Activated CD4-positive, alpha-beta T cell treated with anti-CD3 and anti-CD28 coated beads, Interleukin-2, amount 10 ng/mL, durations not matched to agents 7 days and 5 days (primary cell): Measurements from ENCODE around the gene NEAT1. TPM values are rescaled to one million over a fixed set of nuclear protein-coding genes. Genes with fewer than 3 reads are reported as not detected.
"Not testable (repeated sequence)": the region's sequence is repeated elsewhere in the genome, so short reads cannot be mapped to it uniquely, and the experiment has no call there.

Experiments used
- CTCF ChIA-PET: fragments of 350-600 bp; sonication (Branson Sonifier 250); formaldehyde crosslinking; loops from one replicate; lab custom pipeline; 2021; ENCODE audit warnings: antibody characterized with exemption; lab: Charles Lee
- POLR2A ChIA-PET: fragments of 350-600 bp; sonication (Branson Sonifier 250); formaldehyde crosslinking; loops from one replicate; lab custom pipeline; 2021; ENCODE audit warnings: antibody characterized with exemption; lab: Charles Lee
- DNase-seq: peaks from one replicate; pipeline ENCODE4 v3.0.0-alpha.2; 2020
- H3K27ac Mint-ChIP-seq: one replicate; pipeline ENCODE4 v1.8.0; 2021; ENCODE audit warnings: mild to moderate bottlenecking, moderate library complexity, mixed read lengths
- H3K27me3 Mint-ChIP-seq: one replicate; pipeline ENCODE4 v1.8.0; 2021; ENCODE audit warnings: mixed read lengths
- H3K36me3 Mint-ChIP-seq: one replicate; pipeline ENCODE4 v1.8.0; 2021; ENCODE audit warnings: low read depth, mixed read lengths
- H3K4me1 Mint-ChIP-seq: one replicate; pipeline ENCODE4 v1.8.0; 2021; ENCODE audit warnings: mixed read lengths
- H3K4me3 Mint-ChIP-seq: one replicate; pipeline ENCODE4 v1.8.0; 2021; ENCODE audit warnings: mild to moderate bottlenecking, moderate library complexity, mixed read lengths
- H3K9me3 Mint-ChIP-seq: one replicate; pipeline ENCODE4 v1.8.0; 2021; ENCODE audit warnings: mixed read lengths
- total RNA-seq, 2 experiments: library from RNA; stranded (reverse); gene quantifications; one replicate each; pipeline ENCODE4 v1.2.3, GENCODE V29; 2021

Gene NEAT1
- total RNA-seq, 2 experiments from 2014 or later: 463 to 610 TPM

- ChIA-PET CTCF (interaction anchor here (1.3 to 1.8 kb wide), 4 partner anchors 15 to 41 kb away, joined by 3 to 6 read pairs (median 5); no protein-coding TSS in a partner anchor), POLR2A (interaction anchor here (0.6 kb wide), 2 partner anchors 13 to 15 kb away, joined by 3 read pairs; no protein-coding TSS in a partner anchor)
- Mint-ChIP-seq H3K27me3 (no peaks in the 10 kb centered on the region), H3K9me3 (no peaks in the 10 kb centered on the region), H3K27ac (peak overlapping the region; percentile 79), H3K4me3 (no peak overlapping the region), H3K36me3 (peaks cover 12% of the 10 kb centered on the region), H3K4me1 (peaks cover 33% of the 10 kb centered on the region)
- no peak for DNase-seq
Measured at GRCh38 chr11:65445604-65446445, 23.2 kb downstream of the NEAT1 start.

- H3K27ac Mint-ChIP-seq: peak overlapping the region; percentile 79
- ChIA-PET POLR2A (interaction anchor here (0.6 kb wide), 1 partner anchor 14 kb away, joined by 3 read pairs; no protein-coding TSS in a partner anchor), CTCF (interaction anchor here (0.7 to 1.8 kb wide), 8 partner anchors 11 to 64 kb away, joined by 3 to 6 read pairs (median 4); no protein-coding TSS in a partner anchor)
- H3K9me3 Mint-ChIP-seq: no peaks in the 10 kb centered on the region
- peaks cover 26% of the 10 kb centered on the region for H3K4me1 Mint-ChIP-seq
- H3K4me3 Mint-ChIP-seq: no peak overlapping the region
- DNase-seq: no peak
- no peaks in the 10 kb centered on the region for H3K27me3 Mint-ChIP-seq
- peaks cover 8% of the 10 kb centered on the region for H3K36me3 Mint-ChIP-seq
Measured at GRCh38 chr11:65446446-65447277, 24.1 kb downstream of the NEAT1 start.

- ChIA-PET POLR2A (no interaction called here), CTCF (interaction anchor here (0.8 to 1.8 kb wide), 5 partner anchors 11 to 41 kb away, joined by 3 to 4 read pairs (median 3); no protein-coding TSS in a partner anchor)
- Mint-ChIP-seq H3K27ac (peak overlapping the region; percentile 19), H3K36me3 (peaks cover 4% of the 10 kb centered on the region), H3K27me3 (no peaks in the 10 kb centered on the region), H3K4me1 (peaks cover 13% of the 10 kb centered on the region), H3K9me3 (no peaks in the 10 kb centered on the region), H3K4me3 (no peak overlapping the region)
- no peak for DNase-seq
Measured at GRCh38 chr11:65448074-65448417, 25.4 kb downstream of the NEAT1 start.

GRCh38 chr11:65448418-65449105 is 26.0 kb downstream of the NEAT1 start:
- Mint-ChIP-seq H3K4me1 (peaks cover 11% of the 10 kb centered on the region), H3K4me3 (no peak overlapping the region), H3K27ac (no peak overlapping the region), H3K36me3 (no peaks in the 10 kb centered on the region), H3K9me3 (no peaks in the 10 kb centered on the region), H3K27me3 (no peaks in the 10 kb centered on the region)
- ChIA-PET POLR2A (no interaction called here), CTCF (interaction anchor here (0.7 to 1.8 kb wide), 4 partner anchors 21 to 137 kb away, joined by 3 to 4 read pairs (median 3); no protein-coding TSS in a partner anchor)
- DNase-seq: no peak

- H3K27me3 Mint-ChIP-seq, H3K4me3 Mint-ChIP-seq, H3K36me3 Mint-ChIP-seq, H3K27ac Mint-ChIP-seq, H3K9me3 Mint-ChIP-seq, CTCF ChIA-PET, DNase-seq, POLR2A ChIA-PET: not testable (repeated sequence)
- H3K4me1 Mint-ChIP-seq: peaks cover 26% of the 10 kb centered on the region
Measured at GRCh38 chr11:65451301-65451700, 28.7 kb downstream of the NEAT1 start.

GRCh38 chr11:65452259-65452658 is 29.7 kb downstream of the NEAT1 start:
- CTCF ChIA-PET, H3K27me3 Mint-ChIP-seq, DNase-seq, H3K9me3 Mint-ChIP-seq, H3K27ac Mint-ChIP-seq, H3K4me3 Mint-ChIP-seq, H3K36me3 Mint-ChIP-seq, POLR2A ChIA-PET: not testable (repeated sequence)
- H3K4me1 Mint-ChIP-seq: peaks cover 31% of the 10 kb centered on the region

GRCh38 chr11:65452806-65453490 is 30.4 kb downstream of the NEAT1 start:
- ChIA-PET CTCF (no interaction called here), POLR2A (no interaction called here)
- no peak for DNase-seq
- Mint-ChIP-seq H3K27ac (peak overlapping the region; percentile 1), H3K27me3 (no peaks in the 10 kb centered on the region), H3K9me3 (no peaks in the 10 kb centered on the region), H3K36me3 (no peaks in the 10 kb centered on the region), H3K4me3 (no peak overlapping the region), H3K4me1 (peaks cover 32% of the 10 kb centered on the region)

GRCh38 chr11:65454311-65454695 is 31.7 kb downstream of the NEAT1 start:
- no peaks in the 10 kb centered on the region for H3K36me3 Mint-ChIP-seq

GRCh38 chr11:65454696-65455456 is 32.3 kb downstream of the NEAT1 start:
- peak; percentile 84 for DNase-seq
- Mint-ChIP-seq H3K27ac (peak overlapping the region; percentile 79), H3K9me3 (no peaks in the 10 kb centered on the region), H3K4me1 (peaks cover 32% of the 10 kb centered on the region), H3K27me3 (no peaks in the 10 kb centered on the region), H3K4me3 (peak overlapping the region; percentile 86), H3K36me3 (no peaks in the 10 kb centered on the region)
- ChIA-PET POLR2A (interaction anchor here (0.7 to 1.0 kb wide), 2 partner anchors 10 to 44 kb away, joined by 3 to 4 read pairs; partner anchors contain the start of gene MALAT1), CTCF (interaction anchor here (0.7 kb wide), 1 partner anchor 11 kb away, joined by 3 read pairs; no protein-coding TSS in a partner anchor)

More at GRCh38 chr11:65454311-65454695, 31.7 kb downstream of the NEAT1 start:
- Mint-ChIP-seq H3K27ac (no peak overlapping the region), H3K4me3 (peak overlapping the region; percentile 86), H3K27me3 (no peaks in the 10 kb centered on the region), H3K9me3 (no peaks in the 10 kb centered on the region), H3K4me1 (peaks cover 31% of the 10 kb centered on the region)
- POLR2A ChIA-PET: no interaction called here
- no peak for DNase-seq
- CTCF ChIA-PET: no interaction called here

- ChIA-PET CTCF (interaction anchor here (0.6 kb wide), 1 partner anchor 302 kb away, joined by 4 read pairs; no protein-coding TSS in a partner anchor), POLR2A (no interaction called here)
- H3K4me3 Mint-ChIP-seq: peak overlapping the region; percentile 48
- H3K4me1 Mint-ChIP-seq: peaks cover 32% of the 10 kb centered on the region
- no peak overlapping the region for H3K27ac Mint-ChIP-seq
- H3K9me3 Mint-ChIP-seq: no peaks in the 10 kb centered on the region
- no peaks in the 10 kb centered on the region for H3K27me3 Mint-ChIP-seq
- DNase-seq: no peak
- no peaks in the 10 kb centered on the region for H3K36me3 Mint-ChIP-seq
Measured at GRCh38 chr11:65456418-65456817, 33.8 kb downstream of the NEAT1 start.

- Mint-ChIP-seq H3K9me3 (no peaks in the 10 kb centered on the region), H3K4me1 (peaks cover 21% of the 10 kb centered on the region), H3K27me3 (no peaks in the 10 kb centered on the region), H3K4me3 (no peak overlapping the region), H3K36me3 (no peaks in the 10 kb centered on the region), H3K27ac (no peak overlapping the region)
- DNase-seq: no peak
- ChIA-PET POLR2A (interaction anchor here (0.7 kb wide), 1 partner anchor 34 kb away, joined by 3 read pairs; no protein-coding TSS in a partner anchor), CTCF (interaction anchor here (0.5 to 2.4 kb wide), 5 partner anchors 9 to 383 kb away, joined by 3 to 8 read pairs (median 3); no protein-coding TSS in a partner anchor)
Measured at GRCh38 chr11:65459552-65459951, 37.0 kb downstream of the NEAT1 start.
